ENCODE results near the gene DHRS7.

DNA sequence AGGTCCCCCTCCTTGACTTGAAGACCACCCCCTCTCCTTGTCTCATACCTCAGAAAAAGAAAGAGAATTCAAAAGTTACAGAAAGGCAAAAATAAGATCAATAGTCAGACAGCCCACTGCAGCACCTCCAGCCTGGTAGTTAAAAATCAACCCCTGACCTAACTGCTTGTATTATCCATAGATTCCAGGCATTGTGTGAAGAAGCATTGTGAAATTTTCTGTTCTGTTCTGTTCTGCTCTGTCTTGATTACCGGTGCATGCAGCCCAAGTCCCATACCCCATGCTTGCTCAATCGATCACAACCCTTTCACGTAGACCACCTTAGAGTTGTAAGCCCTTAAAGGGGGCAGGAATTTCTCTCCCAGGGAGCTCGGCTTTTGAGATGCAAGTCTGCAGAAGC lies 5.8 kb upstream of the DHRS7 start:
- TF ChIP-seq, protein P1, sequence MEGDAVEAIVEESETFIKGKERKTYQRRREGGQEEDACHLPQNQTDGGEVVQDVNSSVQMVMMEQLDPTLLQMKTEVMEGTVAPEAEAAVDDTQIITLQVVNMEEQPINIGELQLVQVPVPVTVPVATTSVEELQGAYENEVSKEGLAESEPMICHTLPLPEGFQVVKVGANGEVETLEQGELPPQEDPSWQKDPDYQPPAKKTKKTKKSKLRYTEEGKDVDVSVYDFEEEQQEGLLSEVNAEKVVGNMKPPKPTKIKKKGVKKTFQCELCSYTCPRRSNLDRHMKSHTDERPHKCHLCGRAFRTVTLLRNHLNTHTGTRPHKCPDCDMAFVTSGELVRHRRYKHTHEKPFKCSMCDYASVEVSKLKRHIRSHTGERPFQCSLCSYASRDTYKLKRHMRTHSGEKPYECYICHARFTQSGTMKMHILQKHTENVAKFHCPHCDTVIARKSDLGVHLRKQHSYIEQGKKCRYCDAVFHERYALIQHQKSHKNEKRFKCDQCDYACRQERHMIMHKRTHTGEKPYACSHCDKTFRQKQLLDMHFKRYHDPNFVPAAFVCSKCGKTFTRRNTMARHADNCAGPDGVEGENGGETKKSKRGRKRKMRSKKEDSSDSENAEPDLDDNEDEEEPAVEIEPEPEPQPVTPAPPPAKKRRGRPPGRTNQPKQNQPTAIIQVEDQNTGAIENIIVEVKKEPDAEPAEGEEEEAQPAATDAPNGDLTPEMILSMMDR (IDR thresholded peaks at IDR 0.05): no peak
- TF ChIP-seq, protein P2, sequence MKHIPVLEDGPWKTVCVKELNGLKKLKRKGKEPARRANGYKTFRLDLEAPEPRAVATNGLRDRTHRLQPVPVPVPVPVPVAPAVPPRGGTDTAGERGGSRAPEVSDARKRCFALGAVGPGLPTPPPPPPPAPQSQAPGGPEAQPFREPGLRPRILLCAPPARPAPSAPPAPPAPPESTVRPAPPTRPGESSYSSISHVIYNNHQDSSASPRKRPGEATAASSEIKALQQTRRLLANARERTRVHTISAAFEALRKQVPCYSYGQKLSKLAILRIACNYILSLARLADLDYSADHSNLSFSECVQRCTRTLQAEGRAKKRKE (CRISPR knock-in tag; IDR thresholded peaks at IDR 0.05; ENCODE audit: low read depth): no peak

All from A549 (cell line).